ENCODE measurements around the gene BBS1.

The BBS1 gene

DNA sequence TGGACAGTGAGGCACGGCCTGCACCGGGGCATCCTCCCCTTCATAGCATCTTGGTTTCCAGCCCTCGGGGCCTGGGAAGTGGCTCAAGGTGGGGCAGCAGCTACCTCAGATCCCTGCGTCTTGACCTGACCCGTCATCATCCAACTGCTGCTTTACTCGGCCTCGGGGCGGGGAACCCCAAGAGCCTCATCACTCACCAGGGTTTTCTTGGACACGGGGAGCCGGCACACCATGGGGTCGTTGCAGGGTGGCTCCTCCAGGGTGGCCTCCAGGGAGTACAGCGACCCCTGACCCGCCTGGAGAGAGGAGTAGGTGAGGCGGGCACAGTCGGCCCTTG lies 57.3 kb downstream of the BBS1 start:
- Histone ChIP-seq H3K4me2 (ENCODE audit: low read length, poor library complexity, severe bottlenecking) (no peak overlapping the region), H4K91ac (ENCODE audit: low read length) (no peak overlapping the region), H3K9me3 (ENCODE audit: control insufficient read depth, low read length) (no peaks in the 10 kb centered on the region), H3K14ac (ENCODE audit: low read length in 2 of 2) (no peak overlapping the region), H3K4me1 (ENCODE audit: control insufficient read depth, insufficient read depth, low read depth, low read length) (no peaks in the 10 kb centered on the region), H2AK5ac (ENCODE audit: low read length, severe bottlenecking) (no peak overlapping the region), H3K18ac (ENCODE audit: low read depth in 1 of 2, low read length in 2 of 2) (no peak overlapping the region), H4K8ac (ENCODE audit: low read length) (no peak overlapping the region), H3K36me3 (ENCODE audit: control insufficient read depth in 1 of 2, insufficient read depth in 2 of 2, low read depth in 1 of 2, low read length in 2 of 2) (peaks cover 0 to 17% of the 10 kb centered on the region in 2 experiments), H2BK15ac (ENCODE audit: low read depth, poor library complexity, severe bottlenecking) (no peak overlapping the region), H3K9ac (ENCODE audit: low read length) (peak overlapping the region; percentile 73), H2AFZ (ENCODE audit: low read depth, low read length) (no peak overlapping the region), H3K4me3 (ENCODE audit: insufficient read depth in 1 of 2, low read depth in 1 of 2, low read length in 2 of 2) (peak overlapping the region in 1 of 2 experiments; percentile 75), H2BK12ac (ENCODE audit: low read length in 2 of 2) (no peak overlapping the region), H3K27ac (ENCODE audit: low read length, poor library complexity, severe bottlenecking) (no peak overlapping the region), H3K4ac (ENCODE audit: low read depth in 1 of 2, low read length in 2 of 2) (no peak overlapping the region), H3K79me1 (replicated peaks; ENCODE audit: low read length, poor library complexity, severe bottlenecking) (no peaks in the 10 kb centered on the region), H2BK5ac (ENCODE audit: low read depth, low read length, poor library complexity, severe bottlenecking) (no peak overlapping the region), H2BK120ac (ENCODE audit: low read depth, low read length) (no peak overlapping the region), H3K27me3 (ENCODE audit: control insufficient read depth in 1 of 2, insufficient read depth in 1 of 2, low read length in 2 of 2) (peaks cover 0 to 5% of the 10 kb centered on the region in 2 experiments), H3K23ac (ENCODE audit: low read length in 2 of 2) (no peak overlapping the region)
- 92% methylated on average over 15 of the region's 15 CpGs for WGBS
- no peak for DNase-seq

DNA sequence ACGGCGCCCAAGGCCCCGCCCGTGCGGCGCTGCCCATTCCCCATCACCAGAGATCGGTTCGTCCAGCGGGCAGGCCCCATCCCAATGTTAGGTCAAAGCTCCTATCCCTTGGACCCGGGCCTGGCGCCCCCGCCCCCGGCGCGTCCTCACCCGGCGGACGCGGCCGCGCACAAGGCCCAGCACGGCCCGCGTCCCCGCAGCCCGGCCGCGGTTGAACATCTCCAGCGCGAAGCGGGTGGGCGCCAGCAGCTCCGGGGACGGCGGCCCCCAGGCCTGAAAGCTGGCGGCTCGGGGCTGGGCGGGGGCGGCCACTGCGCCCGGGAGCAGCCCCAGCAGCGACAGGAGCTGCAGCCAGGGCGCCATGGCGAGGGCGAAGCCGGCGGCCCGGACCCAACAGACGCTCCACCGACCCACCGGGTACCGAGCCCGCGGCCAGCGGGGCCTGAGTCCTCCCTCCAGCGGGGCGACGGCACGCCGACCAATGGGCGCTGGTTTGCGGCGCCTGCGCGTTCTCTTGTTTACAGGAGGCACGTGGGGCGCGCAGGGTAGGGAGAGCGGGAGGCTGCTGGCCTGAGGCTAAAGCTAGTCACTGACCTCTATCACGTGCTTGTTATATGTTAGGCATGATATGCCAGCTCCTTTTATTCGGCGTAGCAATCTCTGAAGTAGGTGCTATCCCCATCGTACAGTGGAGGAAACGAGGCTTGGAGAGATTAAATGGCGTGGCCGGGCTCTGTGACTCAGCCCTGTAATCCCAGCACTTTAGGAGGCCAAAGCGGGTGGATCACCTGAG lies 57.9 kb downstream of the BBS1 start, which contains the start of gene CTSF:
Gene CTSF, minus strand, starts transcription at position 483 of the 793 bp plus-strand sequence. Its CDS starts 120 bp downstream, at position 363.
- no peak within 1 kb of the TSS for H3K4me2 ChIP-seq (ENCODE audit: low read length, poor library complexity, severe bottlenecking)
- no peak within 1 kb of the TSS for H3K4ac ChIP-seq (ENCODE audit: low read depth in 1 of 2, low read length in 2 of 2)

DNA sequence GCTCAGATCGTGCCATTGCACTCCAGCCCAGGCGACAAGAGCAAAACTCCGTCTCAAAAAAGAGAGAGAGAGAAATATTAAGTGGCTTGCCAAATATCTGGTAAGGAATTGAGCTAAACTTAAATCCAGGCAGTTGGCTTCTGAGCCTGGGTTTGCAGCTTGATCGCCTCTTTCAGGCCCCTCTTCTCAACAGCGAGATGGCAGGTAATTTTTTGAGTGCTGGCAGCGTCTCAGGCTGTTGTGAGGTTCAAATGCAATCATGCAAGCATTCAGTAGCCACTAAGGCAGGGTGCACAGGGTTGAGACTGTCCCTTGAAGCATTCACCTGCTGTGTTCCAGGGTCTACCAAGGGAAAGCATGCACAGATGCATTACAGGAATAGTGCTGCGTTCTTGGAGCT lies 58.6 kb downstream of the BBS1 start:
- Histone ChIP-seq H4K8ac (ENCODE audit: low read length) (peak overlapping the region; percentile 43), H3K79me1 (replicated peaks; ENCODE audit: low read length, poor library complexity, severe bottlenecking) (no peaks in the 10 kb centered on the region), H3K27ac (ENCODE audit: low read length, poor library complexity, severe bottlenecking) (no peak overlapping the region), H2BK15ac (ENCODE audit: low read depth, poor library complexity, severe bottlenecking) (no peak overlapping the region), H2BK12ac (ENCODE audit: low read length in 2 of 2) (no peak overlapping the region), H3K4me2 (ENCODE audit: low read length, poor library complexity, severe bottlenecking) (no peak overlapping the region), H3K4me1 (ENCODE audit: control insufficient read depth, insufficient read depth, low read depth, low read length) (no peaks in the 10 kb centered on the region), H2BK5ac (ENCODE audit: low read depth, low read length, poor library complexity, severe bottlenecking) (no peak overlapping the region), H3K14ac (ENCODE audit: low read length in 2 of 2) (no peak overlapping the region), H3K27me3 (ENCODE audit: control insufficient read depth in 1 of 2, insufficient read depth in 1 of 2, low read length in 2 of 2) (peaks cover 0 to 5% of the 10 kb centered on the region in 2 experiments), H3K4ac (ENCODE audit: low read depth in 1 of 2, low read length in 2 of 2) (no peak overlapping the region), H3K9me3 (ENCODE audit: control insufficient read depth, low read length) (no peaks in the 10 kb centered on the region), H2AFZ (ENCODE audit: low read depth, low read length) (no peak overlapping the region), H3K4me3 (ENCODE audit: insufficient read depth in 1 of 2, low read depth in 1 of 2, low read length in 2 of 2) (peak overlapping the region in 1 of 2 experiments; percentile 75), H3K18ac (ENCODE audit: low read depth in 1 of 2, low read length in 2 of 2) (no peak overlapping the region), H3K36me3 (ENCODE audit: control insufficient read depth in 1 of 2, insufficient read depth in 2 of 2, low read depth in 1 of 2, low read length in 2 of 2) (peaks cover 0 to 17% of the 10 kb centered on the region in 2 experiments), H2AK5ac (ENCODE audit: low read length, severe bottlenecking) (no peak overlapping the region), H4K91ac (ENCODE audit: low read length) (no peak overlapping the region), H3K9ac (ENCODE audit: low read length) (no peak overlapping the region), H3K23ac (ENCODE audit: low read length in 2 of 2) (no peak overlapping the region), H2BK120ac (ENCODE audit: low read depth, low read length) (no peak overlapping the region)
- DNase-seq: no peak
- 90% methylated on average over 7 of the region's 7 CpGs for WGBS

More for the DNA sequence above, 57.9 kb downstream of the BBS1 start, which contains the start of gene CTSF:
- Histone ChIP-seq H2AFZ (ENCODE audit: low read depth, low read length) (no peak within 1 kb of the TSS), H3K14ac (ENCODE audit: low read length in 2 of 2) (no peak within 1 kb of the TSS), H3K27ac (ENCODE audit: low read length, poor library complexity, severe bottlenecking) (no peak within 1 kb of the TSS), H3K27me3 (ENCODE audit: control insufficient read depth in 1 of 2, insufficient read depth in 1 of 2, low read length in 2 of 2) (peaks cover 0 to 5% of the 10 kb centered on the region in 2 experiments), H3K4me3 (ENCODE audit: insufficient read depth in 1 of 2, low read depth in 1 of 2, low read length in 2 of 2) (peak within 1 kb of the TSS in 1 of 2 experiments; percentile 75), H4K8ac (ENCODE audit: low read length) (peak within 1 kb of the TSS; percentile 43), H3K9me3 (ENCODE audit: control insufficient read depth, low read length) (no peaks in the 10 kb centered on the region), H3K79me1 (replicated peaks; ENCODE audit: low read length, poor library complexity, severe bottlenecking) (no peaks in the 10 kb centered on the region), H2BK120ac (ENCODE audit: low read depth, low read length) (no peak within 1 kb of the TSS), H2AK5ac (ENCODE audit: low read length, severe bottlenecking) (no peak within 1 kb of the TSS), H3K36me3 (ENCODE audit: control insufficient read depth in 1 of 2, insufficient read depth in 2 of 2, low read depth in 1 of 2, low read length in 2 of 2) (peaks cover 0 to 17% of the 10 kb centered on the region in 2 experiments), H3K18ac (ENCODE audit: low read depth in 1 of 2, low read length in 2 of 2) (no peak within 1 kb of the TSS), H3K4me1 (ENCODE audit: control insufficient read depth, insufficient read depth, low read depth, low read length) (no peaks in the 10 kb centered on the region), H4K91ac (ENCODE audit: low read length) (no peak within 1 kb of the TSS), H3K9ac (ENCODE audit: low read length) (peak within 1 kb of the TSS; percentile 73), H2BK15ac (ENCODE audit: low read depth, poor library complexity, severe bottlenecking) (no peak within 1 kb of the TSS), H3K23ac (ENCODE audit: low read length in 2 of 2) (no peak within 1 kb of the TSS), H2BK12ac (ENCODE audit: low read length in 2 of 2) (no peak within 1 kb of the TSS), H2BK5ac (ENCODE audit: low read depth, low read length, poor library complexity, severe bottlenecking) (no peak within 1 kb of the TSS)
- WGBS: 96% methylated on average over 77 of the region's 77 CpGs
- DNase-seq: no peak

DNA sequence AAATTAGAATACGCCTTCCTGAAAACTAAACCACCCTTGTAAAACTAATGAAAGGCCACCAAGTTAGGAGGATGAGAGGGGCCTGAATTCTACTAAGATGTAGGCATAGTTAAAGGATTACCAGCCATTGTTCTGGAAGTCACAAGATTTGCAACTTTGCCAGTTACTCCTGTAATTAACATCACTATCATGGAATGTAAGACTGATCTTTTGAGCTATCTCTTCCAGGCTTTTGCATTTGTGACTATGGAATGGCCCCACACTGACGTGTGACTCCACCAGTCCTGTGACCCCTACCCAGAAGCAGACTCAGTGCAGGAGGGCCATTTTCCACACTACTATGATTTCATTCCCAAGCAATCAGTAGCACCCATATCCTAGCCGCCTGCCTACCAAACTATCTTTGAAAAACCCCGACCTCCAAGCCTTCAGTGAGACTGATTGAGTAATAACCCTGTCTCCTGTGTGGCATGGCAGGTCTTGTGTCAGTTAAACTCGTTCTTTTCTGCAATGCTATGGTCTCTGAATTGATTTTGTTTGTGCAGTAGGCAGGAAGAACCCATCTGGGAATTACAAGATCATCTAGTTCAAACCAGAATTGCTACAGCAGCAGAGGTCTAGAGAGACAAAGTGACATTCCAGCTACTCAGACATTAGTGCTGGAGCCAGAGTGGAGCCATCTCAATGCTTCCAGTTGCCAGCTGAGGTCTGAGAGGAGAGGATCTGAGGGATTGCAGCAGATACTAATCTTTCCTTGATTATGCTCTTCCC lies 59.8 kb downstream of the BBS1 start:
- no peak overlapping the region for H2BK15ac ChIP-seq (ENCODE audit: low read depth, poor library complexity, severe bottlenecking)
- no peak overlapping the region for H4K91ac ChIP-seq (ENCODE audit: low read length)
- H3K9me3 ChIP-seq (ENCODE audit: control insufficient read depth, low read length): no peaks in the 10 kb centered on the region
- no peak overlapping the region for H2BK120ac ChIP-seq (ENCODE audit: low read depth, low read length)
- no peak overlapping the region for H3K4ac ChIP-seq (ENCODE audit: low read depth in 1 of 2, low read length in 2 of 2)
- H3K4me1 ChIP-seq (ENCODE audit: control insufficient read depth, insufficient read depth, low read depth, low read length): no peaks in the 10 kb centered on the region
- no peak overlapping the region for H3K14ac ChIP-seq (ENCODE audit: low read length in 2 of 2)
- H4K8ac ChIP-seq (ENCODE audit: low read length): no peak overlapping the region
- no peak overlapping the region for H3K4me2 ChIP-seq (ENCODE audit: low read length, poor library complexity, severe bottlenecking)
- H3K27ac ChIP-seq (ENCODE audit: low read length, poor library complexity, severe bottlenecking): no peak overlapping the region
- WGBS: 53% methylated on average over 3 of the region's 5 CpGs
- no peak for DNase-seq
- H2BK5ac ChIP-seq (ENCODE audit: low read depth, low read length, poor library complexity, severe bottlenecking): no peak overlapping the region
- H3K36me3 ChIP-seq (ENCODE audit: control insufficient read depth in 1 of 2, insufficient read depth in 2 of 2, low read depth in 1 of 2, low read length in 2 of 2): peaks cover 0 to 12% of the 10 kb centered on the region in 2 experiments
- H3K4me3 ChIP-seq (ENCODE audit: insufficient read depth in 1 of 2, low read depth in 1 of 2, low read length in 2 of 2): no peak overlapping the region
- H3K18ac ChIP-seq (ENCODE audit: low read depth in 1 of 2, low read length in 2 of 2): peak overlapping the region in 1 of 2 experiments; percentile 7
- peaks cover 0 to 5% of the 10 kb centered on the region in 2 experiments for H3K27me3 ChIP-seq (ENCODE audit: control insufficient read depth in 1 of 2, insufficient read depth in 1 of 2, low read length in 2 of 2)
- H2BK12ac ChIP-seq (ENCODE audit: low read length in 2 of 2): no peak overlapping the region
- H3K79me1 ChIP-seq (replicated peaks; ENCODE audit: low read length, poor library complexity, severe bottlenecking): no peaks in the 10 kb centered on the region
- H3K23ac ChIP-seq (ENCODE audit: low read length in 2 of 2): no peak overlapping the region
- H3K9ac ChIP-seq (ENCODE audit: low read length): no peak overlapping the region
- H2AK5ac ChIP-seq (ENCODE audit: low read length, severe bottlenecking): no peak overlapping the region
- no peak overlapping the region for H2AFZ ChIP-seq (ENCODE audit: low read depth, low read length)

Data from mesenchymal stem cell (in vitro differentiated cells and primary cell).